Measurements from ENCODE around the gene KCTD19.

The KCTD19 gene

GRCh38 chr16:67333315-67333714 is 6.8 kb upstream of the KCTD19 start:
- no peaks in the 10 kb centered on the region for H3K4me1 ChIP-seq (ENCODE audit: control insufficient read depth in 1 of 2, insufficient read depth in 1 of 2, low read depth in 1 of 2, low read length in 1 of 2)
- no peaks in the 10 kb centered on the region for H3K36me3 ChIP-seq
- H3K4me3 ChIP-seq (ENCODE audit: low read depth in 1 of 2, low read length in 1 of 2) = no peak overlapping the region
- H3K27me3 ChIP-seq = peaks cover 17% of the 10 kb centered on the region
- no peak overlapping the region for H3K27ac ChIP-seq
- no peak for TF ChIP-seq CTCF (IDR thresholded peaks at IDR 0.05)
- no peaks in the 10 kb centered on the region for H3K9me3 ChIP-seq

GRCh38 chr16:67329901-67330300 is 3.4 kb upstream of the KCTD19 start:
- H3K36me3 ChIP-seq = no peaks in the 10 kb centered on the region
- no peak for TF ChIP-seq CTCF (IDR thresholded peaks at IDR 0.05)
- H3K4me3 ChIP-seq (ENCODE audit: low read depth in 1 of 2, low read length in 1 of 2) = no peak overlapping the region
- H3K27me3 ChIP-seq = peaks cover 51% of the 10 kb centered on the region
- peaks cover 4 to 9% of the 10 kb centered on the region in 2 experiments for H3K4me1 ChIP-seq (ENCODE audit: control insufficient read depth in 1 of 2, insufficient read depth in 1 of 2, low read depth in 1 of 2, low read length in 1 of 2)
- no peak overlapping the region for H3K27ac ChIP-seq
- no peaks in the 10 kb centered on the region for H3K9me3 ChIP-seq

GRCh38 chr16:67327743-67328142 is 1.2 kb upstream of the KCTD19 start:
- Histone ChIP-seq H3K4me1 (ENCODE audit: control insufficient read depth in 1 of 2, insufficient read depth in 1 of 2, low read depth in 1 of 2, low read length in 1 of 2) (peaks cover 10 to 15% of the 10 kb centered on the region in 2 experiments), H3K36me3 (no peaks in the 10 kb centered on the region), H3K27me3 (peaks cover 66% of the 10 kb centered on the region), H3K27ac (no peak overlapping the region), H3K4me3 (ENCODE audit: low read depth in 1 of 2, low read length in 1 of 2) (no peak overlapping the region), H3K9me3 (no peaks in the 10 kb centered on the region)
- no peak for TF ChIP-seq CTCF (IDR thresholded peaks at IDR 0.05)

GRCh38 chr16:67326115-67326471 is 448 bp downstream of the KCTD19 start:
- TF ChIP-seq CTCF (IDR thresholded peaks at IDR 0.05) = no peak
- no peaks in the 10 kb centered on the region for H3K36me3 ChIP-seq
- no peaks in the 10 kb centered on the region for H3K9me3 ChIP-seq
- H3K4me1 ChIP-seq (ENCODE audit: control insufficient read depth in 1 of 2, insufficient read depth in 1 of 2, low read depth in 1 of 2, low read length in 1 of 2) = peaks cover 10 to 15% of the 10 kb centered on the region in 2 experiments
- no peak overlapping the region for H3K27ac ChIP-seq
- H3K27me3 ChIP-seq = peaks cover 68% of the 10 kb centered on the region
- H3K4me3 ChIP-seq (ENCODE audit: low read depth in 1 of 2, low read length in 1 of 2) = no peak overlapping the region

- Histone ChIP-seq H3K27me3 (peaks cover 28% of the 10 kb centered on the region), H3K4me3 (ENCODE audit: low read depth in 1 of 2, low read length in 1 of 2) (no peak overlapping the region), H3K27ac (no peak overlapping the region), H3K9me3 (no peaks in the 10 kb centered on the region), H3K4me1 (ENCODE audit: control insufficient read depth in 1 of 2, insufficient read depth in 1 of 2, low read depth in 1 of 2, low read length in 1 of 2) (no peaks in the 10 kb centered on the region), H3K36me3 (no peaks in the 10 kb centered on the region)
- no peak for TF ChIP-seq CTCF (IDR thresholded peaks at IDR 0.05)
Measured at GRCh38 chr16:67317853-67318252, 8.7 kb downstream of the KCTD19 start.

- H3K4me3 ChIP-seq (ENCODE audit: low read depth in 1 of 2, low read length in 1 of 2) = no peak overlapping the region
- H3K27ac ChIP-seq = no peak overlapping the region
- no peaks in the 10 kb centered on the region for H3K4me1 ChIP-seq (ENCODE audit: control insufficient read depth in 1 of 2, insufficient read depth in 1 of 2, low read depth in 1 of 2, low read length in 1 of 2)
- no peaks in the 10 kb centered on the region for H3K36me3 ChIP-seq
- TF ChIP-seq CTCF (IDR thresholded peaks at IDR 0.05) = no peak
- H3K27me3 ChIP-seq = peaks cover 4% of the 10 kb centered on the region
- H3K9me3 ChIP-seq = no peaks in the 10 kb centered on the region
Measured at GRCh38 chr16:67312719-67313118, 13.8 kb downstream of the KCTD19 start.

Data from neutrophil (primary cell).